GM10248 (cell line): ENCODE data around the gene UFD1.

ENCODE experiments used
- CTCF ChIA-PET: fragments of 300-600 bp; sonication (Branson Sonifier 250); formaldehyde crosslinking; extraction: SDS; loops from one replicate; lab custom pipeline; 2021; ENCODE audit warnings: antibody characterized with exemption; lab: Yijun Ruan, JAX
- POLR2A ChIA-PET: fragments of 350-650 bp; sonication (Branson Sonifier 250); formaldehyde crosslinking; extraction: SDS; loops from one replicate; lab custom pipeline; 2020; ENCODE audit warnings: antibody characterized with exemption; lab: Yijun Ruan, JAX
- DNase-seq: peaks from one replicate; pipeline ENCODE4 v3.0.0; 2012; ENCODE audit errors: extremely low spot score
- CTCF ChIP-seq: IDR thresholded peaks from 2 replicates; pipeline ENCODE4 v1.5.1; 2012; ENCODE audit warnings: mild to moderate bottlenecking, low read depth; ENCODE audit errors: extremely low read depth, missing control alignments, control extremely low read depth

The UFD1 gene

GRCh38 chr22:19478901-19479354 is at the start of gene UFD1:
TSS of gene UFD1 (minus strand) at chr22:19479193. CDS start at chr22:19479085, 108 bp downstream.
- DNase-seq, result peak; percentile 85
- ChIA-PET POLR2A (interaction anchor here (0.5 kb wide), 1 partner anchor 304 kb away, joined by 6 read pairs; no protein-coding TSS in a partner anchor), CTCF (interaction anchor here (1.0 to 2.3 kb wide), 6 partner anchors 9 to 300 kb away, joined by 3 to 16 read pairs (median 4); partner anchors contain the start of gene SLC25A1)
- TF ChIP-seq CTCF, result no peak

GRCh38 chr22:19527861-19528417 is 48.9 kb upstream of the UFD1 start:
- ChIA-PET POLR2A (no interaction called here), CTCF (no interaction called here)
- no peak for DNase-seq
- no peak for TF ChIP-seq CTCF

DNA sequence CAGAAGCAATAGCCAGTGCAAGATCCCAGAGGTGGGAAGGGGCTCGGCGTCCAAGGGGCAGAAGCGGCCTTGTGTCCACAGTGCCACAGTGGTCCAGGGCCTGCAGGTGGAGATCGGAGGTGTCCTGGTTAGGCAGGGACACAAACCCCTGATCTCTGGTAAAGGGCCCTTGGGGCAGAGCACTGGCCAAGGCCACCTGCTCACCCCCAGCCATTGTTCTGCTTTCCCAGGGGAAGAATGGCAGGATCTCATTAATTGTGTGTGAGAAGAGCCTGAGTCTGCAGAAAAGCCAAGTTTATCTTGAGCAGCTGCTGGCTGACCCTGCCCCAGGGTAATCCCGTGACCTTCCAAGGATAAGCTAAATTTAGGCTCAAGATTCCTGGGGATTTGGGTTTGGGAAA is 48.3 kb upstream of the UFD1 start:
- DNase-seq, result peak; percentile 16
- POLR2A ChIA-PET, result no interaction called here
- CTCF ChIA-PET, result no interaction called here

DNA sequence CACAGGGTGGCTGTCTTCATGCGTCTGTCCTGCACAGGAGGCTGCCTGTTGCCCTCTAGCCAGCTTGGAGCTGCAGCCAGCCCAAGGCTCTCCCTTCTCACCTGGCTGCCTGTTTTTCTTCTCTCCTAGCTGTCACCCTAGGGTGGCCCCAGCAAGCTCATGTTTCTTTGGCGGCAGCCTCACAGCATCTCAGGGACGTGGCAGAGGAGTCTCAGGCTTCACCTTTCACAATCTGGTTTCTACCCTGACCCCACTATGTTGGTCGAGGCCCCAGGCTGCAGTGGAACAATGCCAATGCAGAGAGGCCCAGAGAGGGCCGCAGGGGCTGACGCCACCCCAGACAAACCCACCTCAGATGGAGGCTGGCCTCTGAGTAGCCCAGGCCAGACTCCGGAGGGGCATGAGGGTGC is 47.7 kb upstream of the UFD1 start:
- TF ChIP-seq CTCF, result no peak
- DNase-seq, result no peak
- CTCF ChIA-PET, result no interaction called here
- POLR2A ChIA-PET, result no interaction called here

More for the DNA sequence above, 48.3 kb upstream of the UFD1 start:
- no peak for TF ChIP-seq CTCF

GRCh38 chr22:19526076-19526701 is 47.2 kb upstream of the UFD1 start:
- no peak for TF ChIP-seq CTCF
- ChIA-PET POLR2A (no interaction called here), CTCF (no interaction called here)
- no peak for DNase-seq

DNA sequence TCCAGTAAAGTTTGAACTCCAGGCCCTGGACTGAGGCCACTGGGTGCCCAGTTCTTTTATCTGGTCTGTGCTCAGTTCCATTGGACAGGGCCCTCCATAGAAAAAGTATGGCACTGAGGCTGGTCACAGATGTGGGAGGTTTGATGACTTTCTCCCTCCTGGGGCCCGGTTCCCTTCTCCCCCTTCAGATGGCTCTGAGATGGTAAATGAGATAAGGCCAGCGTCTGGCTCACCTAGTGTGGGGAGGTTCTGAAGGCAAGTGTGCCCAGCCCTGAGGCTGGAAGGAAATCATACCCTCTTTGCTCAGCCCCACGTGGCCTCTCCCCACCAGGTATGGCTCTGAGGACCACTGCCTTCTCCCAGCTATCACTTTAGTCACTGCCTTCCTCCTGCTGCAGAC is 46.7 kb upstream of the UFD1 start:
- ChIA-PET CTCF (no interaction called here), POLR2A (no interaction called here)
- no peak for TF ChIP-seq CTCF
- peak; percentile 19 for DNase-seq
